ENCODE results near the gene MYO6. TPM values are rescaled to one million over a fixed set of nuclear protein-coding genes. Genes with fewer than 3 reads are reported as not detected.

MYO6 gene
- polyA plus RNA-seq, 1 of the 3 experiments (the other 2 are of a cell fraction) = 6.2 TPM

DNA sequence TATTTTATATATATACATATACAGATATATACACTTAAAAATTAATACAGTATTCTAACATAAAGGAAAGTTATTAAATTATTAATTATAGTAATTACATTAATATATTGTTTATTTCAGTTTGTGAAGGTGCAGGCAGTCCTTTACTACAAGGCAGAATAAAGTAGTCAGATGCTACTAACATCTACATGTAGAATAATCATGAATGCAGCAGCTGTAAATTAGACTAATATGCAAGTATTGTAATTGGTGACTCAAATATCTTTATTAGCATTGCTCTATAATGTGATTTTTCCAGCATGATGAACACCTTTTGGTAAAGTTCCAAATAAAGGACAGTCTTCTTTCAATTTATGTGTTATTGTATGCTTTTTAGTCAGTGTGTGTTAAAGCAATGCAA lies 17.3 kb downstream of the MYO6 start:
- Histone ChIP-seq H3K9me3 (no peaks in the 10 kb centered on the region), H3K4me1 (ENCODE audit: control insufficient read depth in 1 of 2, insufficient read depth in 2 of 2, low read depth in 1 of 2, low read length in 1 of 2) (no peaks in the 10 kb centered on the region), H3K9me2 (no peaks in the 10 kb centered on the region), H3F3A (replicated peaks; ENCODE audit: insufficient read depth) (no peaks in the 10 kb centered on the region), H3K9ac (no peak overlapping the region), H2AFZ (ENCODE audit: low read depth) (no peak overlapping the region), H3K4me3 (ENCODE audit: low read depth in 2 of 2, low read length in 1 of 2) (no peak overlapping the region), H3K27me3 (ENCODE audit: insufficient read depth) (no peaks in the 10 kb centered on the region), H3K79me2 (ENCODE audit: insufficient read depth) (peaks cover 17% of the 10 kb centered on the region), H3K27ac (ENCODE audit: low read depth in 2 of 2, low read length in 1 of 2) (no peak overlapping the region), H4K20me1 (ENCODE audit: insufficient read depth) (no peaks in the 10 kb centered on the region), H3K4me2 (no peak overlapping the region), H3K36me3 (replicated peaks in 1 of 2; ENCODE audit: control insufficient read depth in 1 of 2, insufficient read depth in 2 of 2, low read length in 1 of 2) (no peaks in the 10 kb centered on the region)
- no peak for DNase-seq
- CTCF ChIA-PET = no interaction called here
- POLR2A ChIA-PET = no interaction called here
- no peak for TF ChIP-seq NRF1 (IDR thresholded peaks at IDR 0.05; ENCODE audit: low read depth, low read length)
- TF ChIP-seq, protein P1, sequence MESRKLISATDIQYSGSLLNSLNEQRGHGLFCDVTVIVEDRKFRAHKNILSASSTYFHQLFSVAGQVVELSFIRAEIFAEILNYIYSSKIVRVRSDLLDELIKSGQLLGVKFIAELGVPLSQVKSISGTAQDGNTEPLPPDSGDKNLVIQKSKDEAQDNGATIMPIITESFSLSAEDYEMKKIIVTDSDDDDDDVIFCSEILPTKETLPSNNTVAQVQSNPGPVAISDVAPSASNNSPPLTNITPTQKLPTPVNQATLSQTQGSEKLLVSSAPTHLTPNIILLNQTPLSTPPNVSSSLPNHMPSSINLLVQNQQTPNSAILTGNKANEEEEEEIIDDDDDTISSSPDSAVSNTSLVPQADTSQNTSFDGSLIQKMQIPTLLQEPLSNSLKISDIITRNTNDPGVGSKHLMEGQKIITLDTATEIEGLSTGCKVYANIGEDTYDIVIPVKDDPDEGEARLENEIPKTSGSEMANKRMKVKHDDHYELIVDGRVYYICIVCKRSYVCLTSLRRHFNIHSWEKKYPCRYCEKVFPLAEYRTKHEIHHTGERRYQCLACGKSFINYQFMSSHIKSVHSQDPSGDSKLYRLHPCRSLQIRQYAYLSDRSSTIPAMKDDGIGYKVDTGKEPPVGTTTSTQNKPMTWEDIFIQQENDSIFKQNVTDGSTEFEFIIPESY (IDR thresholded peaks at IDR 0.05; ENCODE audit: borderline replicate concordance, low read depth) = no peak
- TF ChIP-seq, protein P2, sequence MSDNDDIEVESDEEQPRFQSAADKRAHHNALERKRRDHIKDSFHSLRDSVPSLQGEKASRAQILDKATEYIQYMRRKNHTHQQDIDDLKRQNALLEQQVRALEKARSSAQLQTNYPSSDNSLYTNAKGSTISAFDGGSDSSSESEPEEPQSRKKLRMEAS (IDR thresholded peaks at IDR 0.05; ENCODE audit: low read depth) = no peak
- TF ChIP-seq CHD2 (IDR thresholded peaks at IDR 0.05; ENCODE audit: low read length, partially characterized antibody) = no peak
- TF ChIP-seq ELF1 (IDR thresholded peaks at IDR 0.05) = no peak
- TF ChIP-seq, protein P3, sequence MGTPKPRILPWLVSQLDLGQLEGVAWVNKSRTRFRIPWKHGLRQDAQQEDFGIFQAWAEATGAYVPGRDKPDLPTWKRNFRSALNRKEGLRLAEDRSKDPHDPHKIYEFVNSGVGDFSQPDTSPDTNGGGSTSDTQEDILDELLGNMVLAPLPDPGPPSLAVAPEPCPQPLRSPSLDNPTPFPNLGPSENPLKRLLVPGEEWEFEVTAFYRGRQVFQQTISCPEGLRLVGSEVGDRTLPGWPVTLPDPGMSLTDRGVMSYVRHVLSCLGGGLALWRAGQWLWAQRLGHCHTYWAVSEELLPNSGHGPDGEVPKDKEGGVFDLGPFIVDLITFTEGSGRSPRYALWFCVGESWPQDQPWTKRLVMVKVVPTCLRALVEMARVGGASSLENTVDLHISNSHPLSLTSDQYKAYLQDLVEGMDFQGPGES (IDR thresholded peaks at IDR 0.05; ENCODE audit: low read depth, low read length) = no peak
- TF ChIP-seq TCF12 (IDR thresholded peaks at IDR 0.05) = no peak
- TF ChIP-seq, protein P4, sequence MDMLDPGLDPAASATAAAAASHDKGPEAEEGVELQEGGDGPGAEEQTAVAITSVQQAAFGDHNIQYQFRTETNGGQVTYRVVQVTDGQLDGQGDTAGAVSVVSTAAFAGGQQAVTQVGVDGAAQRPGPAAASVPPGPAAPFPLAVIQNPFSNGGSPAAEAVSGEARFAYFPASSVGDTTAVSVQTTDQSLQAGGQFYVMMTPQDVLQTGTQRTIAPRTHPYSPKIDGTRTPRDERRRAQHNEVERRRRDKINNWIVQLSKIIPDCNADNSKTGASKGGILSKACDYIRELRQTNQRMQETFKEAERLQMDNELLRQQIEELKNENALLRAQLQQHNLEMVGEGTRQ (IDR thresholded peaks at IDR 0.05; ENCODE audit: borderline replicate concordance, low read depth, low read length) = no peak
- no peak for TF ChIP-seq TAF1 (IDR thresholded peaks at IDR 0.05; ENCODE audit: borderline replicate concordance, low read depth, low read length)
- no peak for TF ChIP-seq JUND (IDR thresholded peaks at IDR 0.05)

DNA sequence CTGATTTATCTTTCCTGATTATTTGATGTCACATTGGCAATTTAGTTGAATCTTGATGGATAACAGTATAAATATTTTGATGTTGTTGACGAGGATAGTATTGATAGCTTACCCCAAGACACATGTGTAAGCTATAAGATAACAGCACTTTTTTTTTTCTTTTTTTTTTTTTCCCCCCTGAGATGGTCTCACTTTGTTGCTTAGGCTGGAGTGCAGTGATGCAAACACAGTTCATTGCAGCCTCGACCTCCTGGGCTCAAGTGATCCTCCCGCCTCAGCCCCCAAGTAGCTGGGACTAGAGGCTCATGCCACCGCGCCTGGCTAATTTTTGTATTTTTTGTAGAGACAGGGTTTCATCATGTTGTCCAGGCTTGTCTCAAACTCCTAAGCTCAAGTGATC lies 21.8 kb downstream of the MYO6 start:
- CTCF ChIA-PET = no interaction called here
- H3K4me1 ChIP-seq (ENCODE audit: control insufficient read depth in 1 of 2, insufficient read depth in 2 of 2, low read depth in 1 of 2, low read length in 1 of 2) = peaks cover 0 to 5% of the 10 kb centered on the region in 2 experiments; a peak in 1 of 4 replicates
- H3K27ac ChIP-seq (ENCODE audit: low read depth in 2 of 2, low read length in 1 of 2) = no peak overlapping the region
- H3K4me2 ChIP-seq = no peak overlapping the region
- no peaks in the 10 kb centered on the region for H3K9me2 ChIP-seq
- H3K27me3 ChIP-seq (ENCODE audit: insufficient read depth) = no peaks in the 10 kb centered on the region
- H3K9me3 ChIP-seq = no peaks in the 10 kb centered on the region
- peaks cover 8% of the 10 kb centered on the region for H3F3A ChIP-seq (replicated peaks; ENCODE audit: insufficient read depth)
- no peaks in the 10 kb centered on the region for H3K36me3 ChIP-seq (replicated peaks in 1 of 2; ENCODE audit: control insufficient read depth in 1 of 2, insufficient read depth in 2 of 2, low read length in 1 of 2)
- H4K20me1 ChIP-seq (ENCODE audit: insufficient read depth) = no peaks in the 10 kb centered on the region
- H2AFZ ChIP-seq (ENCODE audit: low read depth) = no peak overlapping the region
- POLR2A ChIA-PET = no interaction called here
- TF ChIP-seq TEAD4 (IDR thresholded peaks at IDR 0.05; ENCODE audit: borderline replicate concordance, insufficient read depth) (no peak), ELF1 (IDR thresholded peaks at IDR 0.05) (no peak)
- TF ChIP-seq, protein P4 (IDR thresholded peaks at IDR 0.05; ENCODE audit: borderline replicate concordance, low read depth, low read length) = no peak
- TF ChIP-seq, protein P3 (IDR thresholded peaks at IDR 0.05; ENCODE audit: low read depth, low read length) = no peak
- DNase-seq = no peak
- no peak overlapping the region for H3K4me3 ChIP-seq (ENCODE audit: low read depth in 2 of 2, low read length in 1 of 2)
- peaks cover 10% of the 10 kb centered on the region; the same call in 1 of the 2 replicates for H3K79me2 ChIP-seq (ENCODE audit: insufficient read depth)
- no peak overlapping the region for H3K9ac ChIP-seq
- WGBS (ENCODE audit: low lambda C conversion rate) = 93% methylated on average over 5 of the region's 5 CpGs
